Tongue (tissue), 2 donors: ENCODE results near the gene MKNK1. TPM values are rescaled to one million over a fixed set of nuclear protein-coding genes. Genes with fewer than 3 reads are reported as not detected.
A peak's percentile ranks its signal among the peaks of the same experiment; 100 is the strongest.

Source experiments
- DNase-seq: peaks from one replicate; pipeline ENCODE4 v3.0.0-alpha.2; 2015
- total RNA-seq: library from RNA; depleted of rRNA; stranded (reverse); fragments of >200 nt; gene quantifications from one replicate; pipeline ENCODE4 v1.2.3, GENCODE V29; 2014

The MKNK1 gene
- total RNA-seq, 1 donor from 2014 or later, result 40.8 TPM

DNA sequence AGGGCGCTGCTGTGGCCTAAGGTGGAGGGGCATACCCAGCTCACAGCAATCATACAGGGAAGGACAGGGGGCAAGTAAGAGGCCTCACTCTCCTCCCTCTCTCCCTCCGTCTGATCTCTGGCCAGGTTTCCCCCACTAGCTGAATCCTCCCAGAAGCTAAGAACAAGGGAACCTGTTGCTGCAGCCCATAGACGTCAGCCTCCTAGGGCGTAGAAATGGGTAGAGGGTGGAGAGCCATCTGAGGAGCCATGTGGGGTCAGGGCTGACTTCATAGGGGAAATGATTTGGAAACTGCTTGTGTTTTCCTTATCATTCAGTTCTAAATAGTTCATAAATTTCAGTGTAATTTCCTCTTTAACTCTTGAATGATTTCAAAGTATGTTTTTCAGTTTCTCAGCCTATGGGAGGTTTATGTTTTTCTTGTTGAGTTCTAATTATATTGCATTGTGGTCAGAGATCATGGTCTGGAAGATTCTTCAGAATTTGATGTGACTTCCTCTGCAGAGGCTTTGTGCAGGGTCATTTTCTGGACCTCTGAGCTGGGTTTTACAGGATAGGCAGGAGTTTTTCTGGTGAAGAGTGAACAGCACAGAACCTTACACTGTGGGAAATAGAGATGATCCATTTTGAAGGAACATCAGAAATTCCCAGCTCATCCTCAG, 14.8 kb upstream of the MKNK1 start:
- DNase-seq, result no peak

DNA sequence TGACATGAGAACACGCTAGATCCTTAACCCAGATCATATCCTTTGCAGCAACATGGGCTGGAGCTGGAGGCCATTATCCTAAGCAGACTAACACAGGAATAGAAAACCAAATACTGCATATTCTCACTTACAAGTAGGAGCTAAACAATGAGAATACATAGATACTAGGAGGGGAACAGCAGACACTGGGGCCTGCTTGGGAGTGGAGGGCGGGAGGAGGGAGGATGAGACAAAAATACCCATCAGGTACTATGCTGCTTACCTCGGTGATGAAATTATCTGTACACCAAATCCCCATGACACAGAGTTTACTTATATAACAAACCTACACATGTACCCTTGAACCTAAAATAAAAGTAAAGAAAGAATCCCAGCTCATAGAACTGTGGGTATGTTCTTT, 13.8 kb upstream of the MKNK1 start:
- no peak for DNase-seq

DNA sequence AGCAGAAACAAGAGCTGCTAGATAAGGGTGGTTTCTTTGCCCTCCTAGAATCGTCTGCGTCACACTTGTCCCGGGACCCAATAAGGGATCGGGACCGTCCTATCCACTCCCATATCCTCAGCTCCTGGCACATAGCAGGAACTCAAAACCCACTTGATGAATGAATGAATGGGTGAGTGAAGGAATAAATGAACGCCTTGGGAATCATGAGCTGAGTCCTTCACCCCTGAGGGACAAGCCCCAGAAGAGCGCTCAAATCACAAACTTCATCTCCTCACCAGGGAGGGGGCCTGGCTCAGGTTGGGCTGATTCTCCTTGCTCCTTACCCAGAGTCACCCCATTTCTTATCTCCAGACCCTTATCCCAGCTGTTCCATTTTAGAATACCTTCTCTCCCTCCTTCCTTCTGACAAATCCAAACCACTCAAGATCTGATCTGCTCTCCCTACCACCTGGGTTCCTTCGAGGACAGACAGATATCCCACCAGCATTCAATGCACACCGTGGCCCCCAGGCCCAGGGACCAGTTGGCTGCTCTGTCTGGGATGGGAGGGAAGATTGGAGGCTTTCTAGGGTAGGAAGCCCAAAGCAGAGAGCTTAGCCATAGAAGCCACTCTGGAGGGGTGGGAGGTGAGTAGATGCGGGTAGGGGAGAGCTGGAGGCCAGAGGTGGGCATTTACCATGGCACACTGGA, 13.2 kb upstream of the MKNK1 start:
- no peak for DNase-seq

DNA sequence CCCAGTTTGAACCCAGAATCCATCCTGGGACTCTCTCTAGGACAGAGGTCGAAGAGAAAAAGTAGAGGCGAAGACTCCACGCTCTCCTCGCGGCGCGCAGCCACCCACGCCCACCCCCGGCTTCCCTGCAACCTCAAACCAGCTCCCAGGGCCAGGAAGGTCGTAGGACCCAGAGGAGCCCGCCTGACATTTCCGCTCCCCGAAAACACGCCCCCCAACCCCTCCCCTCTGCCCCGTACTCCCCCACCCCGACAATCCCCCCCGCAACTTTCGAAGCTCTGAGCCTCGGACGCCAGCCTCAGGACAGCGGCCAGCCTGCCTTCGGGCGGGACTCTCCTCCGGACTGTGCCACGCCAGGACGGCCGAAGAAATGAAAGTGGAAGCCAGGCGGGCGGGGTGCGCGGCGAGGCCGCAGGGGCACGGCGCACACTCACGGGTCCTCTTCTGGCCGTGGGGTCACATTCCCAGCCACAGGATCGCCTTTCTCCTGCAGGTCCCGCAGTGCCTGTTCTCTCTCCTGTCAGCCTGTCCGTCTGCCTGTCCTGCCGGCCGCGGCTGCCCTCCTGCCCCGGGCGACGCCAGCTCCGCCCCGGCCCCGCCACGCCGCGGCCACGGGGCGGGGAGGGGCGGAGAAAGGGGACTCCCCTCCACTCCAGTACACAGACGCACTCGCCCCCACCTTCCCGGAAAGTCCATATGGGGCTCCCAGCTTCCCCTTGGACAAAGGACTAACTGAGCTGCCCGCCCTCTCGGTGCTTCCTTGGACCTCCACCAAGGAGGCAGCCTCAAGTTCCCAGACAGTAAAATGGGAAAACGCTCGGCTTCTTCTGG, 12.4 kb upstream of the MKNK1 start, which contains the start of gene MOB3C:
MOB3C (minus strand) TSS at position 535 of the 831 bp plus-strand sequence. CDS start 3,490 bp downstream, outside the sequence.
- DNase-seq, result peak; percentile 90

DNA sequence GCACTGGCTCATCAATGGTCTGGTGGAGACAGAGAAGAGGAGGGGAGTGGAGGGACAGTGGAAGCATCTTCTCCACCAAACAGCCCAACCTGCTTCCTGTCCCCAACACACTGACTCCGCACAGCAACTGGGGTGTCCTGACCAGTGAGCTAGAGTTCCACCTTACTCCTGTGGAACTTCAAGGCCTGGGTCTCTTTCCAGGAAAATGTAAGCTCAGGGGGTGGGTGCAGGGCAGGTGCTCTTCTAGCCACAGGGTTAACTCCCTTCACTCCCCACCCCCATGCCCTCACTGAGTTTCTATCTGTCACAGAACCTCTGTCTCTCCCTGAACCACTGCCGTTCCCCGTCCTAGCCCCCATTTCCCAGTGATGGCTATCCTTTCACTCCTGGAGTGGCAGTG, 11.7 kb upstream of the MKNK1 start:
- no peak for DNase-seq

DNA sequence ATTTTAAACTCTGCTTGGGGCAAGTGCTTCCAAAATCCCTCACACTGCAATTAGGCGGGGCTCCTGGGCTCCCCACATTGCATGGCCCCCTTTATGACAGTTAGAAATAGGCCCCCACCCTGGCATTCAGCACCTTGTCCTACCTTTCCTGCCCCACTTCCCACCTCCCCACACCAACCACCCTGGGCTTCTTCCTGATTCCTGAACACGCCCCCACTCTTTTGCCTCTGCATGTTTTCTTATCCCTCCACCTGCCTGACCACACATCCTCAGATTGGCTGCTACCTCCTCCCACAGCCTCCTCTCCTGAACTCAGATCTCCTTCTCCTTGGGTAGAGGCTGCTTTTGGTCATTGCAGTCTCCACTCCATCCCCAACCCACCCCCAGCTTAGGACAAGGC, 11.0 kb upstream of the MKNK1 start:
- no peak for DNase-seq

DNA sequence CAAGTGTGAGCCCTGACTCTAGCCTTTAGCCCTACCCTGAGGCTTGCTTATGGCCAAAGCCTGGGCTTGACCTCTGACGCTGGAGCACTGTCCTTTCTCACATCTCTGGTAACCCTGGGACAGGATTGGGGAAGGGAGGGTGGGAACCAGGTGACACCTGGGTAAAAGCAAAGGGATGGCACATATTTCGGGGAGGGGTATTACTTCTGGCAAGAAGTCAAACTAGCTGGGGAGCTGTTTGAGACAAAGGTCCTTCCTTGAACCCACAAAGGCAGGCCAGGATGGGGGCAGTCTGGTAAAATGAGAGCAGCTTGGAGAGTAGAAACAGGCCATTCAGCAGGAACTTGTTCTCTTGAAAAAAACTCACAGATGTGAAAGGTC, 10.5 kb upstream of the MKNK1 start:
- no peak for DNase-seq

DNA sequence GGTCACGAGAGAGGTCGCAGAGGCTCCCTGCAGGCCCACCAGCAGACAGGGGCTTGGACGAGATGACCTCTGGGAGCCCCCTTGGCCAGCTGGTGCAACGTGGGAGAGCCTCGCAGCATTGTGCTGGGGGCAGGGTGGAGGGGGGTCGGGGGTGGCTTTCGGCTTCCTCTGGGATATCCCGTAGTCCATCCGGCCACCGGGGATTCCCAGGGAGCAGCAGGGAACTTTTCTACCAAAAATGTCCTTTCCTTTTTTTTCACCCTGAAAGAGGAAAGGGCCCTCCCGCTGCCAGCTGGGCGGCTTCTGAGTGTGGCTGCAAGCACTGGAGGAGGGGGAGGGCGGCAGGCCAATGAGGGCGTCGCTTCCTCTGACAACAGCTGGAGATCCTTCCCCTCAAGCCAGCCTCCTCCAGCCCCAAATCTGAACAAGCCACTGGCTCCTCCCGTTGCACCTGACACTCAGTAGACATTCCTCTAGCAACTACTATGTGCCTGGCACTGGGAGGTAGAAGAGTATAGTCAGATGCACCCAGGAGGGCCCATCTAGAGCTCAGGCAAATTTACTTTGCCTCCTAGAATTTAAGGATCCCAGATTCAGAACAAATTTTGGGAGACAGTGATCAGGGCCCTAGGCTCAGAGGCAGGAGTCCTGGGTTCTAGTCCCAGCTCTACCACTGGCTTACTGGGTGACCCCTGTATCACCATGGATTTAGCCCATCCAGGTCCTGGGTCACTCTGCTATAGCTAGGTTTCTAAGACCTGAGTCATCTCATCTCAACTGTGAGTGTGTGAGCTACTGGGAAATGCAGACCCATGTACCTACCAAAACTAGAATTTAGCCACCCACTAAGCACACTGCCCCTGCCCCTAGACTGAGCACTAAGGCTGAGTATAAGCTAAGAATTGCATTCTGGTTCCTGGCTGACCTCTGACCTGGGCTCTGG, 9.9 kb upstream of the MKNK1 start:
- peak; percentile 95 for DNase-seq

DNA sequence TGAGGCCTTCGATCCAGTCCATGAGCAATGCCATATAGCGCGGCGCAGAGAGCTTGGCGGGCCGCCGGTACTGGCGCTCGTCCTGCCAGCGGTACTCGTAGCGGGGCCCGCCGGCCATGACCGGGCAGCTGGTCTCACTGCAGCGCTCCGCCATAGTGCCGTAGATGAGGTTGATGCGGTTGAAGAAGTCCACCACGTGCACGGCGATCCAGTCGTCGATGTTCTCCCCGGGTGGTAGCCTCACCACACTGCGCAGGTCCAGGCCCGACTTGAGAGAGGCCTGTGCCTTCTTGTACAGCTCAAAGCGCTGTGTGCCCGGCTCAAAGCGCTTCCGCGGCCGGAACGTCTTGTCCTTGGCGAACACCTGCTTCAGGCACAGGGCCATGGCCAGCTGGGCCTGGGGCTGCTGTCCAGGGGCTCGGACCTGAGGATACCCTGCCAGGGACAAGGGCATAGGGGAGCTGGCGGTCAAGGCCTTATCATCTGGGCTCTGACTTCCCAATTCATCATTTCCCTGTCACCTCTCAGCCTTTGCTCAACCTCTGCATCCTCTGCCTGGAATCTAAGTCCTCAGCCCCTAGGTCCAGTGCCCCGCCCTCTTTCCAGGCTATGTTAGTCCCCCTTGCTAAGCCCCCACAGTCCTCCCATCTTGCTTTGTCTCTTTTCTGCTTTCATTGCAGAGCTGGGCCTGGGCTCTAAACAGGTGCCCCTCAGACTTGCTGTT, 9.0 kb upstream of the MKNK1 start:
- no peak for DNase-seq

DNA sequence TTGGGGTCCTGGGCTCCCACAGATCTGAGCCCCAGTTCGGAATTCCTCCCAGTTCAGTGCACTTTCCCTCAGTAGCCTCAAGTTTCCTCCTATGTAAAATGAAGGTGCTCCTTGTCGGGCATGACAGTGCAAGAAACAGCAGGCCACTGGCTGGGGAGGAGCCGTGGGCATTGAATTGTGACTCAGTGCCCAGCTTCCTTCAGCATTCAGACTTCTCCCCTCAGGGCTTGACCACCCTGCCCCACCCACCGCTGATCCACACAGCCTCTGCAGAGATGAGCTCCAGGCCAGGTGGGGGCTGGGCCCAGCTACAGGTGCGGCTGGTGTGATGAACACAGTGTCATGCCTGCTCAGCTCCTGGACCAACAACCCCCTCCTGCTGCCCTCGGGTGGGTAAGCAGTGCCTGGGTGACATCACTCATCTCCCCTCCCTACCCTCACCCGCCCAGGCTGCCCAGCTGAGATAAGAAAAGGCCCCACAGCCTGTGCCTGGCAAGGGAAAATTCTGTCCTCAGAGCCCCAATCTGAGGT, 7.7 kb upstream of the MKNK1 start:
- DNase-seq, result no peak

DNA sequence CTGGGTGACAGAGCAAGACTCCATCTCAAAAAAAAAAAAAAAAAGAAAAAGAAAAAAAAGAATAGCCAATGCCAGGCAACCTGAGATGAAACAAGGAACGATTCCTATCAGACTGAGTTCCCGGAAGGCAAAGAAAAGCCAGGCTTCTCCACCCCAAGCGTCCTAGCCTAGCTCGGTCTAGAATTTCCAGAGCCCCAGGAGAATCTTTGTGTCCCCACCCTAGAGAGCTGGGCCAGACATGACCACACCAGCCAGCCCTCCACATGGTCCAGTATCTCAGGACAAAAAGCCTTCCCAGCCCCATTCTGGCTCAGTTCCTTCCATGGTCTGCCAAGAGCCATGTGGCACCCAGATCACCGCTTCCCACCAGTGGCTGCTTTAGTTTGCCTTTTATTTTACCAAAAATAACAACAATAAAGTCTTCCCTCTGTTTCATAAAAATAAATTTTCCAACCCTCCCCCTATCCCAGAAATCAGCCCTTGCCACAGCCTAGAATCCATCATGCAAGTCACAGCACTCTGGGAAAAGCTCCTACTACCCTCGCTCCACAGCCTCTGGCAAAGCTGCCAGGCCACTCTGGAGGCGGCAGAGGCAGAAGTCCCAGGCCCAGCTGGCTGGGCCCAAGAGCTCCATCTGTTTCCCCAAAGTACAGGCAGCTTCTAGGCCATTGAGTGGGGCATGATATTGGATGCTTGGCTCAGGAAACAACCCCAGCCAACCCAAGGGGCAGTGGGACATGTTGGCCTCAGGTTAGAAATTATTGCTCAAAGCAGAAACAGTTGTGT, 3.5 kb upstream of the MKNK1 start:
- no peak for DNase-seq

DNA sequence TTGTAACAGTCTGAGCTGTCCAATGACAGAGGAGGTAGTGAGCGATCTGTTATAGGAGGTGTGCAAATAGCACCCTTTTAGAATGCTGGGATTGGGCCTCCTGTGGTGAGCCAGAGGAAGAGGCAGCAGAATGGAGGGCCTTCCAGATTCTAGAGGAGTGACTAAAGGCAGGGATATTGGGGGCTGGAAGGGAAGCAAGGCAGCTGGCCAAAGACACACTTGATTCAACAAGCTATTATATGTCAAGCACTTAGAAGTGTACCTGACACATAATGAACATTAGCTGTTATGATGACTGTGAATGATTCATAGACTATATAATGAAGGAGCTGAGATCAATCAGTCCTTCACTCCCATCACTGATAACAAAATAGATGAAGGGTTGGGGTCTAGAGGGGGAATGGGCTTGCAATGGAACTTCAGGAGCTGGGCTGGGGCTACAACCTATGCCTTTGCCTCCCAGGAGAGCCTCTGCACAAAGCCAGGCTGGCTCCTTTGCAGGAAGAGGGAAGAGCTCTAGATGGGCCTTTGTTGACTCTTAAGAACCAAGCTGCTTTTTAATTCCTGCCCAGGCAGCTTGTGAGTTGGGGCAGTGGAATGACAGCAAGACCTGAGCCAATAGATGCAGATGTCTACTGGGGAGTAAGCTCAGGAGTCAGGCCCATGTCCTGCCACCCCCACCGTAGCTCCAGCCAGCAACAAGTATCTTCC, 2.3 kb upstream of the MKNK1 start:
- DNase-seq, result no peak

DNA sequence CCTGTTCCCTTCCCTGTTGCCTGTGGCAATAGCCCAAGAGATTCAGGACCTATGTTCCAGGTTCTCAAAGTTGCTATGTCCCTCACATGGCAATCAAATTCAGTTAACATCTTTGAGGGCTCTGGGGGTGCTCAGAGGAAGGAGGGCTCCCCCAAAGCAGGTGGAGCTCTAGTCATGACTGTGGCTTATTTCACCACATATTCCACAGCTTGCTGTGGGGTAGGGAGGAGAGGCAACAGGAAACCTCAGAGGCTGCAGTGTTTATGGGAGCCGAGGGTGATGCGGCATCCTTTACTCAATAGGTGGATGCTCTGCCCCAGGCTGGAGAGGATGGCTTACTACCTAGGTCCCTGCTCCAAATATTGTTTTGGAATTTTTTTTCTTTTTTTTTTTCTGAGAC, 1.2 kb upstream of the MKNK1 start:
- no peak for DNase-seq

DNA sequence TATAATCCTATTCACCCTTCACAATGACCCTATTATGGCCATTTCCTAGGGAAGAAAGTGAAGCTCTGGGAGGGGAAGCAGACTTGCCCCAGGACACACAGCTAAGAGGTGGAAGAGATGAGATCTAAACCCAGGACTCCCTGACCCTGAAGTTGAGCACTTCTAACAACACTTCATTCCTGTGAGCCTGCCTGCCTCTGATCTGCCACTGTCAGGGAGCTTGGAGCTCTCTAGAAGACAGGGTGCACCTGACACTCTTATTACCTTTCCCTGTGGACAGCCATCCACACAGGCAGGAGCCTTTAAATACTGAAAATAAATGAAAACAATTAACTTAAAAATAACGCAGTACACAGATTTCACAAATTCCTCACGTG, 599 bp downstream of the MKNK1 start:
- DNase-seq, result no peak

DNA sequence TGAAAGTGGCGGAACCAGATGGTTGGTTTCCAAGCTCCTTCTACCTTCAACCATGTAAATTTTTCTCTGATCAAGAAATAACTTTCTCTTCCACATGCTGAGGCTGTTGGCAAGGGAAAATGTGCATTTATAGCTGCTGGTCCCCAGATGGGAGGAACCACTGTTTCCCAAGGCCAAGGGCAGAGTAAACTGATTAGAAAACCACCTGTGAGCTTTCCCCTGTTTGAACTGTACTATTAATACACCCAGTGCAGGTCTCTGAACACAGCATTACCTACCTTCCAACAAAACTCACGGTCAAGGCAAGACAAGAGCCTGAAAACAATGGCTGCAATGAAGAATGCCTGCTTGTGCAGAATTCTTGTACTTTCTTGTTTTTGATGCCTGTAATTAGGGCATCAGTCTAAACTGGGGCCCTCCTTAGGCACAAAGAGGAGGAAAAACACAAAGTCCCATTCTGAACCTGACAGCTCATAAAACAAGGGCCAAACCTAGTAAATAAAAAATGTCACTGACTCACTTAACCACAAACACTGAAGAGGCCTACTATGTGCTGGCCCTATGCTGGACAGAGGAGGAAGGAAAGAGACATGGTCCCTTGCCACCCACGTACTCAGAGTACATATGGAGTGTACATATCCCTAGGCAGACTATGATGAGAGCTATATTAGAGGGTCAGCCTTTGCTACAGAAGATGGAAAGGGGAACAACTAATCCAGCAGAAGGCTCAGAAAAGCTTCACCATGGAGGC, 2.6 kb downstream of the MKNK1 start:
- no peak for DNase-seq

DNA sequence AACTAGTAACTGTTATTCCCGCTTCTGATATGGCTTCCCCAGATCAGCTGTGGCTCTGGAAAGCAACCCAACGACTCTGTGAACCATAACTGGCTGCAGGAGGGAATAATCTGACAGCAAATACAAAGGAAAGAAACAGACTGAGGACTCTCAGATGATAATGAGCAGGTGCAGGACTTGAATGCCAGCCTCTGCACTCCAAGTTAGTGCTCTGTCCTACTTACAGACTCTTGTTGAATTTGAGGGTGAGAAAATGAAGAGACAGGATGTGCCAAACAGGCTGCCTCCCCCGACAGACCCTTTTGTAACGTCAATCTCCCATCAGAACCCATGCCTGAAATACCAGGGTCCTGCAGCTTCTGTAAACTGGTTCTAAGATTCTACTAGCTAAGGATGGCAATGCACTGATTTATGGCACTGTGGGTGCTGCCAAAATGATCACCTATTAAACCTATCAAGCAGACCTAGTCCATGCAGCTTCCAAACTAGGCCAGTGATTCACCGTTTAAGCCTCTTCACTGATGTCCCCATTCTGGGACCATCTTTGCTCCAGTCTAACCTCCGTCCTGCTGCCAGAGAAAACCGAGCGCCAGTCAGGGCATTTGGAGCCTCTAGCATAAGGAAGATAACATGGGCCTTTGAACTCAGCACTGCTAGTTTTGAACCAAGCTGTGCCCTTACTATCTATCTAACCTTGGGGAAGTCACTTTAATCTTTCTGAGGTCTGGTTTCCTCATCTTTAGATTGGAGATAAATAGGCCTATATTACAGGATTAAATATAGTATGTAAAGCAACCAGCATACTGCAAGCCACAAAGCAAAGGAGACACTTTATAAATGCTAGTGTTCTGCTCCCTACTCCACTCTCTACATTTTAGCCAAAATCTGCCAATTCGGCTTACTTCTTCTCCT, 4.8 kb downstream of the MKNK1 start:
- no peak for DNase-seq

DNA sequence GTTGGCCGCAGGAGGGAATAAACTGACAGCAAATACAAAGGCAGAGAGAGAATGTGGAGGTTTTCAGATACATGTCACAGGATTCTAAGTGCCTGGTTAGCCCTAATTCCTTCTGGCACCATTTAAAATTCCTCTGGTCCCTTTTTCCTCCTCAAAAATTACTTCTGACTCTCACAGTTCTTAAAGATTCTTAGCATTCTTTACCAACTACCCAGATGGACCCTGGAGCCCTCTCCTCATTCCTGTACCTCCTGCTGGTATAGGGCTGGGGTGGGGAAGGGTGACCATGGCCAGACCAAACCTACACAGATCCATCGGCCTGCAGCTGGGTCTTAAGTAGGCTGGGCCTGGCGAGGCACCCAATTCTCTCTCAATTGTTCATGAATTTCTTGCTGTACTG, 7.2 kb downstream of the MKNK1 start:
- no peak for DNase-seq

DNA sequence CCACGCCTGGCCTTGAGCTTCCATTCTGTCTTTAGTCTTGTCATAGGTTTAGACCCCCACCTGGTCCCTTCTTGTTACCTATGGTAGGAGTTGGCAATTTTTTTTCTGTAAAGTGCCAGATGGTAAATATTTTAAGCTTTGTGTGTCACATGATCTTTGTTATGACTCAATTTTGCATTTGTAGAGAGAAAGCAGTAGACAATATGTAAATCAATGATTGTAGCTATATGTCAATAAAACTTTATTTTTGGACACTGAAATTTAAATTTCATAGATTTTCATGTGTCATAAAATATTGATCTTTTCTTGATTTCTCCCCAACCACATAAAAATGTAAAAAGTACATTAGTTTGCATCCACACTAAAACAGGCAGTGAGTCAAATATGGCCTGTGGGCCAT, 8.0 kb downstream of the MKNK1 start:
- DNase-seq, result no peak
